Neural cell (in vitro differentiated cells): Measurements from ENCODE around the gene CD48. TPM values are rescaled to one million over a fixed set of nuclear protein-coding genes. Genes with fewer than 3 reads are reported as not detected.

Experiments
- H2AFZ ChIP-seq: fragments of 200-600, 300-800 bp; sonication (generic), shearing (Covaris generic); 2 replicates; pipeline ENCODE4 v1.6.0; 2014; ENCODE audit warnings: low read depth, mild to moderate bottlenecking, antibody characterized with exemption, low read length, moderate library complexity
- H3F3A ChIP-seq: fragments of 200-600 bp; shearing (Covaris generic); 2 replicates; pipeline ENCODE4 v1.6.1; 2016; ENCODE audit warnings: mild to moderate bottlenecking, moderate library complexity, mixed read lengths, antibody characterized with exemption, low read length; ENCODE audit not compliant: insufficient read depth, poor library complexity, severe bottlenecking
- H3K27ac ChIP-seq: fragments of 200-600, 300-800 bp; sonication (generic), shearing (Covaris generic); 2 replicates; pipeline ENCODE4 v1.5.1; 2014; ENCODE audit warnings: mild to moderate bottlenecking, low read length, moderate library complexity
- H3K27me3 ChIP-seq: fragments of 300-800, 200-600 bp; sonication (generic), shearing (Covaris generic); 2 replicates; pipeline ENCODE4 v1.6.0; 2014; ENCODE audit warnings: mild to moderate bottlenecking, low read depth, low read length, moderate library complexity; ENCODE audit not compliant: insufficient read depth
- H3K36me3 ChIP-seq: fragments of 300-800, 200-600 bp; sonication (generic), shearing (Covaris generic); 2 replicates; pipeline ENCODE4 v1.5.1; 2014; ENCODE audit warnings: mild to moderate bottlenecking, antibody characterized with exemption, low read length, moderate library complexity; ENCODE audit not compliant: insufficient read depth
- H3K4me2 ChIP-seq: fragments of 300-800, 200-600 bp; sonication (generic), shearing (Covaris generic); 2 replicates; pipeline ENCODE4 v1.6.0; 2014; ENCODE audit warnings: mild to moderate bottlenecking, low read length
- H3K4me3 ChIP-seq: fragments of 300-800, 200-600 bp; sonication (generic), shearing (Covaris generic); 2 replicates; pipeline ENCODE4 v1.5.1; 2014; ENCODE audit warnings: mild to moderate bottlenecking, low read length, moderate library complexity
- H3K79me2 ChIP-seq: fragments of 200-600 bp; shearing (Covaris generic); replicated peaks from 2 replicates; pipeline ENCODE4 v1.6.0; 2014; ENCODE audit warnings: mild to moderate bottlenecking, low read length, moderate library complexity; ENCODE audit not compliant: insufficient read depth
- H3K9ac ChIP-seq: fragments of 300-800, 200-600 bp; sonication (generic), shearing (Covaris generic); 2 replicates; pipeline ENCODE4 v1.6.1; 2016; ENCODE audit warnings: mild to moderate bottlenecking, low read length, mixed read lengths
- H3K9me2 ChIP-seq: fragments of 200-600 bp; shearing (Covaris generic); 2 replicates; pipeline ENCODE4 v1.6.1; 2016; ENCODE audit warnings: mild to moderate bottlenecking, low read length, mixed read lengths; ENCODE audit not compliant: insufficient read depth
- H3K9me3 ChIP-seq: fragments of 200-600, 300-800 bp; sonication (generic), shearing (Covaris generic); 2 replicates; pipeline ENCODE4 v1.6.1; 2016; ENCODE audit warnings: mild to moderate bottlenecking, mixed run types, low read length, moderate library complexity, mixed read lengths
- H4K20me1 ChIP-seq: fragments of 200-600 bp; shearing (Covaris generic); 2 replicates; pipeline ENCODE4 v1.6.1; 2016; ENCODE audit warnings: mild to moderate bottlenecking, mixed run types; ENCODE audit not compliant: insufficient read depth
- EP300 ChIP-seq: fragments of 450-650 bp; conservative IDR thresholded peaks from 2 replicates; pipeline ENCODE4 v1.6.1; 2014; ENCODE audit warnings: antibody characterized with exemption, mild to moderate bottlenecking, moderate library complexity; ENCODE audit not compliant: poor library complexity, severe bottlenecking
- EZH2 ChIP-seq: fragments of 200-600, 300-800 bp; shearing (Covaris generic), sonication (generic); IDR thresholded peaks from 2 replicates; pipeline ENCODE4 v1.6.1; 2014; ENCODE audit warnings: antibody characterized with exemption, low read length, borderline replicate concordance, mild to moderate bottlenecking; ENCODE audit not compliant: insufficient read depth, poor library complexity, severe bottlenecking
- MXI1 ChIP-seq: fragments of 450-650 bp; conservative IDR thresholded peaks from 2 replicates; pipeline ENCODE4 v1.6.1; 2014; ENCODE audit warnings: antibody characterized with exemption, mild to moderate bottlenecking; ENCODE audit not compliant: poor library complexity, severe bottlenecking
- POLR2AphosphoS5 ChIP-seq: IDR thresholded peaks from 2 replicates; pipeline ENCODE4 v1.6.1; 2012
- RAD21 ChIP-seq: fragments of 450-650 bp; conservative IDR thresholded peaks from 2 replicates; pipeline ENCODE4 v1.6.1; 2014; ENCODE audit warnings: antibody characterized with exemption, mild to moderate bottlenecking, moderate library complexity
- SMC3 ChIP-seq: fragments of 450-650 bp; conservative IDR thresholded peaks from 2 replicates; pipeline ENCODE4 v1.6.1; 2014; ENCODE audit warnings: antibody characterized with exemption, mild to moderate bottlenecking, moderate library complexity; ENCODE audit not compliant: poor library complexity
- TAF1 ChIP-seq: IDR thresholded peaks from 2 replicates; pipeline ENCODE4 v1.6.1; 2012; ENCODE audit warnings: low read depth
- polyA plus RNA-seq: library from polyadenylated mRNA; depleted of rRNA; stranded (reverse); fragments of >200 nt; gene quantifications from 2 replicates; pipeline ENCODE4 v1.2.3, GENCODE V29; 2014
- TF ChIP-seq, protein P1 (sequence below): IDR thresholded peaks from 2 replicates; pipeline ENCODE4 v1.6.1; 2012; ENCODE audit warnings: borderline replicate concordance
- TF ChIP-seq, protein P2 (sequence below): fragments of 450-650 bp; IDR thresholded peaks from 2 replicates; pipeline ENCODE4 v1.5.1; 2014; ENCODE audit warnings: antibody characterized with exemption, mild to moderate bottlenecking, moderate library complexity; ENCODE audit not compliant: poor library complexity, severe bottlenecking

Gene CD48
- polyA plus RNA-seq, 1 donor from 2014 or later, result not detected

DNA sequence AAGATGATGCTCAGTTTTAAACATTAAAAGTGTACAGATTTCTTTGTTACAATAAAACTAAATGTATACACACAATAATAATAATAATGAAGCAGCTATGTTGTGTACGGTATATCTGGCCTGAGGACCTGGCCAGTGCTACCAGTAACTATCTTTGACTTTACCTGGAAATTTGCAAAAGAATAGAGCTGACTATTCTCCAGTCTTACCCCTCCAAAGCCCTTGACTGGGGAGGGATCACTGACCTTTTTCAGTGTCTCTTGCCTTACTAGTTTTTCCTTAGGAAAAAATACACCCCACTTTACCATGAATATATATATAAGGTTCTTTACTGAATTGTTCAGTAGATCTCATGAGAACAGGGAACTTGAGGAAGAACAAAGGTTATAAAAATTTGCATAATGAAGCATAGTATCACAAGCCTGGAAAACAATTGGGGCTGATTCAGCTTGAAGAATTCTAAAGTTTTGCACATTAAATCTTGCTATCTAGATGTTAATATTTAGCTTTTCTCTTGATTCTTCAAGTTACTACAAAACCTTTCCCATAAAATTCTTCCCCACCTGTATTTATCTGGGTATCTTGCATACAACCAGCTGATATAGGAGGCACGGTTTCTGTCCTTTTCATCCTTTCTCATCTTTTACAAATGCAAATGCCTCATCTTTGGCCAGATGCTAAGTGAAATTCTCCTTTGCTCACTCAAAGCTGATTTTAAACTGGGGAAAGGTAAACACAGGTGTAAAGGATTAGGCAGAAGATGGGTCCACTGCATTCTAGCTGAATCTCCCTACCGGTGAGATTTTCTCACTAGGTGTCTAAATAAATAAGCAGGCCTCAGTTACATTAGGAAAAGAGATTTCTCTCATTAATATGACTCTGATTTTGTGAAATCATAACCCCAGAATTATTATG is 39.8 kb downstream of the CD48 start (continued):
- TF ChIP-seq EZH2 (no peak), MXI1 (no peak)

DNA sequence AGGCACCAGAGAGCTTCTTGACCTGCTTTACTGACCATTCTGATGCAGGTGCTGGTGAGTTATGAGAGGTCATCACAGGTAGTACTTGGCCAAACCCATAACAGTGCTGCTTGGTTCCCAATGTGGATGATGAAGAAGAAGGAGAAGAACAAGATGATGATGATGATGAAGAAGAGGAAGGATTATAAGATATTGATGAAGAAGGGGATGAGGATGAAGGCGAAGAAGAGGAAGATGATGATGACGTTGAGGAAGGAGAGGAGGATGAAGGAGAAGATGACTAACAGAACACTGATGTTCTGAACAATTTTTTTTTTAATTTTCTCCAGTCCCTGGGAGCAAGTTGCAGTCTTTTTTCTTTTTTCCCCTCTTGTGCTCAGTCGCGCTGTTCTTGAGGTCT is 40.9 kb downstream of the CD48 start:
- H4K20me1 ChIP-seq, result no peaks in the 10 kb centered on the region
- H3K4me2 ChIP-seq, result no peak overlapping the region
- H3F3A ChIP-seq, result no peaks in the 10 kb centered on the region
- no peaks in the 10 kb centered on the region for H3K9me3 ChIP-seq
- no peak overlapping the region for H3K27ac ChIP-seq
- no peaks in the 10 kb centered on the region for H3K79me2 ChIP-seq
- H2AFZ ChIP-seq, result no peak overlapping the region
- H3K36me3 ChIP-seq, result no peaks in the 10 kb centered on the region
- TF ChIP-seq SMC3, result no peak
- no peak for TF ChIP-seq EZH2
- no peak for TF ChIP-seq EP300
- TF ChIP-seq, protein P1, sequence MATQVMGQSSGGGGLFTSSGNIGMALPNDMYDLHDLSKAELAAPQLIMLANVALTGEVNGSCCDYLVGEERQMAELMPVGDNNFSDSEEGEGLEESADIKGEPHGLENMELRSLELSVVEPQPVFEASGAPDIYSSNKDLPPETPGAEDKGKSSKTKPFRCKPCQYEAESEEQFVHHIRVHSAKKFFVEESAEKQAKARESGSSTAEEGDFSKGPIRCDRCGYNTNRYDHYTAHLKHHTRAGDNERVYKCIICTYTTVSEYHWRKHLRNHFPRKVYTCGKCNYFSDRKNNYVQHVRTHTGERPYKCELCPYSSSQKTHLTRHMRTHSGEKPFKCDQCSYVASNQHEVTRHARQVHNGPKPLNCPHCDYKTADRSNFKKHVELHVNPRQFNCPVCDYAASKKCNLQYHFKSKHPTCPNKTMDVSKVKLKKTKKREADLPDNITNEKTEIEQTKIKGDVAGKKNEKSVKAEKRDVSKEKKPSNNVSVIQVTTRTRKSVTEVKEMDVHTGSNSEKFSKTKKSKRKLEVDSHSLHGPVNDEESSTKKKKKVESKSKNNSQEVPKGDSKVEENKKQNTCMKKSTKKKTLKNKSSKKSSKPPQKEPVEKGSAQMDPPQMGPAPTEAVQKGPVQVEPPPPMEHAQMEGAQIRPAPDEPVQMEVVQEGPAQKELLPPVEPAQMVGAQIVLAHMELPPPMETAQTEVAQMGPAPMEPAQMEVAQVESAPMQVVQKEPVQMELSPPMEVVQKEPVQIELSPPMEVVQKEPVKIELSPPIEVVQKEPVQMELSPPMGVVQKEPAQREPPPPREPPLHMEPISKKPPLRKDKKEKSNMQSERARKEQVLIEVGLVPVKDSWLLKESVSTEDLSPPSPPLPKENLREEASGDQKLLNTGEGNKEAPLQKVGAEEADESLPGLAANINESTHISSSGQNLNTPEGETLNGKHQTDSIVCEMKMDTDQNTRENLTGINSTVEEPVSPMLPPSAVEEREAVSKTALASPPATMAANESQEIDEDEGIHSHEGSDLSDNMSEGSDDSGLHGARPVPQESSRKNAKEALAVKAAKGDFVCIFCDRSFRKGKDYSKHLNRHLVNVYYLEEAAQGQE, result no peak
- TF ChIP-seq POLR2AphosphoS5, result no peak
- TF ChIP-seq TAF1, result no peak
- TF ChIP-seq MXI1, result no peak
- H3K9ac ChIP-seq, result no peak overlapping the region
- no peak overlapping the region for H3K4me3 ChIP-seq
- H3K9me2 ChIP-seq, result no peaks in the 10 kb centered on the region
- H3K27me3 ChIP-seq, result no peaks in the 10 kb centered on the region

DNA sequence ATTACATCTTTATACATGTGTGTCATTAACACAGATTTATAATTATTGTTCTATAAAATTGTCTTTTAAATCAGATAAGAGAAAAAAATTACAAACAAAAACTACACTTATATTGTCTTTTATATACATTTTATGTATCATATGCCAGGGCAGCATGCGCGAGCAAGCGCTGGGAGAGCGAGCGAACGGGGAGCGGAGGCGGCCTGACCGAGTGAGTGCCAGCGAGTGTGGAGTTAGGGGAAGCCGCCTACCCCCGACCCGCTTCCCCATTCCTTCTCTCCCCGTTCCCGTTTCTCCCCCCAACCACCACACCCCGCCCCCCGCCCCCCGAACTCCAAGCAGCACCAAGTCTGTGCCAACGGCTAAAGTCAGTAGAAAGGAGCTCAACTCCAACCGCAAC is 41.8 kb downstream of the CD48 start:
- H3K9me2 ChIP-seq, result no peaks in the 10 kb centered on the region
- H3K4me3 ChIP-seq, result no peak overlapping the region
- H3K9me3 ChIP-seq, result no peaks in the 10 kb centered on the region
- no peaks in the 10 kb centered on the region for H4K20me1 ChIP-seq
- H3K36me3 ChIP-seq, result no peaks in the 10 kb centered on the region
- H3K27me3 ChIP-seq, result no peaks in the 10 kb centered on the region
- no peak overlapping the region for H2AFZ ChIP-seq
- H3K79me2 ChIP-seq, result no peaks in the 10 kb centered on the region
- H3K27ac ChIP-seq, result no peak overlapping the region
- no peak overlapping the region for H3K4me2 ChIP-seq
- H3F3A ChIP-seq, result no peaks in the 10 kb centered on the region
- no peak overlapping the region for H3K9ac ChIP-seq
- TF ChIP-seq EZH2, result no peak
- TF ChIP-seq SMC3, result no peak
- TF ChIP-seq POLR2AphosphoS5, result no peak
- TF ChIP-seq EP300, result no peak
- no peak for TF ChIP-seq MXI1
- TF ChIP-seq, protein P1, result no peak
- TF ChIP-seq, protein P2, sequence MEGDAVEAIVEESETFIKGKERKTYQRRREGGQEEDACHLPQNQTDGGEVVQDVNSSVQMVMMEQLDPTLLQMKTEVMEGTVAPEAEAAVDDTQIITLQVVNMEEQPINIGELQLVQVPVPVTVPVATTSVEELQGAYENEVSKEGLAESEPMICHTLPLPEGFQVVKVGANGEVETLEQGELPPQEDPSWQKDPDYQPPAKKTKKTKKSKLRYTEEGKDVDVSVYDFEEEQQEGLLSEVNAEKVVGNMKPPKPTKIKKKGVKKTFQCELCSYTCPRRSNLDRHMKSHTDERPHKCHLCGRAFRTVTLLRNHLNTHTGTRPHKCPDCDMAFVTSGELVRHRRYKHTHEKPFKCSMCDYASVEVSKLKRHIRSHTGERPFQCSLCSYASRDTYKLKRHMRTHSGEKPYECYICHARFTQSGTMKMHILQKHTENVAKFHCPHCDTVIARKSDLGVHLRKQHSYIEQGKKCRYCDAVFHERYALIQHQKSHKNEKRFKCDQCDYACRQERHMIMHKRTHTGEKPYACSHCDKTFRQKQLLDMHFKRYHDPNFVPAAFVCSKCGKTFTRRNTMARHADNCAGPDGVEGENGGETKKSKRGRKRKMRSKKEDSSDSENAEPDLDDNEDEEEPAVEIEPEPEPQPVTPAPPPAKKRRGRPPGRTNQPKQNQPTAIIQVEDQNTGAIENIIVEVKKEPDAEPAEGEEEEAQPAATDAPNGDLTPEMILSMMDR, result no peak
- no peak for TF ChIP-seq RAD21
- TF ChIP-seq TAF1, result no peak
